ENCODE results near the gene TRABD.

Gene TRABD

GRCh38 chr22:50205781-50206569, 20.3 kb downstream of the TRABD start:
- no peak for DNase-seq

- no peak for DNase-seq
These were observed 20.9 kb downstream of the TRABD start for GRCh38 chr22:50206599-50206998.

GRCh38 chr22:50207383-50208140, 21.8 kb downstream of the TRABD start:
- DNase-seq, result no peak

GRCh38 chr22:50208430-50208938, 22.8 kb downstream of the TRABD start:
- no peak for DNase-seq

GRCh38 chr22:50208939-50209892, 23.5 kb downstream of the TRABD start:
- no peak for DNase-seq

DNA sequence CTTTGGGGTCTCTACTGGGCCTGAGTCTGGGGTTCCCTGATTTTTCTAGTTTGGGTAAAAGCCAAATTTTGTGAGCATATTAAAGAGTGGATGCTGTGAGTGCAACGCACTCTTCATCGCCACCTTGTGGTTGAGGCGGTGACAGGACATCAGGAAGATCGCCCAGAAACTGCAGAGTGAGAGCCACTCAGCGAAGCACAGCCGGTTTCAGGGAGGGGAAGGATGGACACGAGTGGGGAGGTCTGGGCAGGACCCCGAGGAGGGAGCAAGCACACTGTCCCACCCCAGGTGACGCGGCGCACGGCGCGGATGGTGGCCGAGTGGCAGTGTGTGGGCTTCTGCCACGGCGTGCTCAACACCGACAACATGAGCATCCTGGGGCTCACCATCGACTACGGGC, 24.2 kb downstream of the TRABD start:
- DNase-seq, result peak; percentile 17

DNA sequence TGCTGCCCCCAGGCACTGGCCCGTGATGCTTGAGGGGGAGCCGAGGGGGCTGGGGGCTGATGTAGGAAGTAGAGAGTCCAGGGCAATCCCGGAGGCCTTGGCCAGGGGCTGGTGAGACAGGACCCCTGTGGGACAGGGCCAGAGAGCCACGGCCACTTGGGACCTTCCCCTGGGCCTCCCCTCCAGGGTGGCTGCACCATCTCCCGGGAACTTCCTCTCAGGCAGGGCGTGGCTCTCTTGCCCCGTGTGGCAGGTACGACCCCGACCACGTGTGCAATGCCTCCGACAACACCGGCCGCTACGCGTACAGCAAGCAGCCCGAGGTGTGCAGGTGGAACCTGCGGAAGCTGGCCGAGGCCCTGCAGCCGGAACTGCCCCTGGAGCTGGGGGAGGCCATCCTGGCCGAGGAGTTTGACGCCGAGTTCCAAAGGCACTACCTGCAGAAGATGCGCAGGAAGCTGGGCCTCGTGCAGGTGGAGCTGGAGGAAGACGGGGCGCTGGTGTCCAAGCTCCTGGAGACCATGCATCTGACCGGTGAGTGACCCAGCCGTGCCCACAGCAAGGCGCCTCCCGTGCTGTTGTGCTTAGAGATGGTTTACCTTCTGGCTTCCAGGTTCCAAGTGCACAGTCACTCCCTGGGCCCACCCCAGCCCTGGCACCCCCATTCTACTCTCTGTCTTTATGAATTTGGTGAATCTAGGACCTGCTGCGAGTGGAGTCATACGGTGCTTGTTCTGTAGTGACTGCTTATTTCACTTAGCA, 24.8 kb downstream of the TRABD start:
- no peak for DNase-seq

DNA sequence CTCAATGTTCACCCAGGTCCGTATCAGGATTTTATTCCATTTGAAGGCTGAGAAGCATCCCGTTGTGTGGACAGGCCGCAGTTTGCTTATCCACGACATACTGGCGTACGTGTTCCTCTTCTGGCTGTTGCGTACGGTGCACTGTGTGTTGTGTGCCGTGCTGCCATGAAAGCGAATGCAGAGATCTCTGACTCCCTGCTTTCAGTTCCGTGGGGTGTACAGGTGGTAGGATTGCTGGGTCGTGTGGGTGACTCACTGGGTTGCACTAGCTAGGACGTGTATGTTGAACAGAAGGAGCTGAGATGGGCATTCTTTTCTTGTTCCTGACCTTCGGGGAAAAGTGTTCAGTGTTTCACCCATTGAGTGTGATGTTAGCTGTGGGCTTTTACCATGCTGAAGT, 25.4 kb downstream of the TRABD start:
- no peak for DNase-seq

DNA sequence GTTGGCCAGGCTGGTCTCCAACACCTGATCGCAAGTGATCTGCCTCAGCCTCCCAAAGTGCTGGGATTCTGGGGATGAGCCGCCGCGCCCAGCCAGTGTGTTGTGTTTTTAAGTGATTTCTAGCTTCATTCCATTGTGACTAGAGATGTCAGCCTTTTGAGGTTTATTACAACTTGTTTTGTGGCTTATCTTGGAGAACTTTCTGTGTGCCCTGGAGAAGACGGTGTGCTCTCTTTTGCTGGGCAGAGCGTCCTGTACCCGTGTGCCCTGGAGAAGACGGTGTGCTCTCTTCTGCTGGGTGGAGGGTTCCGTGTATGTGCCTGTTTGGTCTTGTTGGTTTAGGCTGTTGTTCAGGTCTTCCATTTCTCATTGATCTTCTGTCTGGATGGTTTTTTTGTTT, 27.6 kb downstream of the TRABD start:
- no peak for DNase-seq

DNA sequence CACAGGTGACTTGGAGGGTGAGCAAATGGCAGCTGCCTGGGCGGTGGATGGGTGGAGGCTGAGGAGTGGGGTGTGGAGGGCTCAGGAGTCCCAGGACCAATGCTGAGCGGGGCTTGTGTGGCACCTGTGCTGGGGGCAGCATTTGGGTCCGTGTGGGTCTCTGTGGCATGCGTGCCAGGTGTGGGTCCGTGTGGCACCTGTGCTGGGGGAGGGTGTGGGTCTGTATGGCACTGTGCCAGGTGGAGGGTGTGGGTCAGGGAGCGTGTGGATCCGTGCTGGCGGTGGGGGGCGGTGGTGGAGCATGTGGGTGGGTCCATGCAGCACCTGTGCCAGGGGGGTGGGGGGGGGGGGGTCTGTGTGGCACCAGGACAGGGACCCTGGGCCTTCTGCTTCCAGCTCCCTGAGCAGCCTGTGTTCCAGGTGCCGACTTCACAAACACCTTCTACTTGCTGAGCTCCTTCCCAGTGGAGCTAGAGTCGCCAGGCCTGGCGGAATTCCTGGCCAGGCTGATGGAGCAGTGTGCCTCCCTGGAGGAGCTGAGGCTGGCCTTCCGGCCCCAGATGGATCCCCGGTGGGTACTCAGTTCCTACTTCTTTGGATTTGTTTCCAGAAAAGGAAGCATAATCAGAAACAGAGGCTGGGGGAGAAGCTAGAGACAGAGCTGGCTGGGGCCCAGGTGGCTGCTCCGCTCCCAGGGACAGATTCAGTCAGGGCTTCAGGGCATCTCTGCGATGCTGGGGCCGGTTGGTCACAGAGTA, 29.8 kb downstream of the TRABD start:
- no peak for DNase-seq

DNA sequence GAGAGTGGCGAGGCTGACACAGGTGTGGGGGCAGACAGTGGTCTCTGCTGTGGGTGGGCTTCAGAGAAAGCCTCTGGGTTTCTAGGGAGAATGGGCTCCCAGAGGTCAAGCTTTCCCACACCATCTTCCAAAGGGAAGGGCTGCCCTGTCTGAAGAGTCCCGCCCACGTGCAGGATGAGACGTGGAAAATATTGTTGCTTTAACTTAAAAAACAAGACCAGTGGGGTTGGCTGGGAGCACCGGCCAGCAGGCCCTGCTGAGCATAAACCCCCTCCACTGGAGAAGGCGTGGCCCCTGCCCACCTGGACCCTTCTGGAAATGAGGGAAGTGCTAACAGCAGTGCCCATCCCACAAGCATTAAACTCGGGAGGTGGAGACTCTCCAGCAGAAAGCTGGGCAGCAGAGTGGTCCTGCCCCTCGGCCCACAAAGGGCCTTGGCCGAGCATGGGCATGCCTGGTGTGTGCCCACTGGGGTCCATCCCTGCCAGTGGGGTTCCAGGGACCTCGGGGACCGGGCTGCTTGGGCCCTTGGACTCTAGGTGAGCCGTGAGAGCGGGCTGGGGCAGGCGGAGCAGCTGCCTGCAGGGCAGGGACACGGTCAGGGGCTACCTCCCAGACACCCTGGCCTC, 30.5 kb downstream of the TRABD start:
- no peak for DNase-seq

- DNase-seq, result no peak
These were observed 31.2 kb downstream of the TRABD start for GRCh38 chr22:50216684-50217520.

DNA sequence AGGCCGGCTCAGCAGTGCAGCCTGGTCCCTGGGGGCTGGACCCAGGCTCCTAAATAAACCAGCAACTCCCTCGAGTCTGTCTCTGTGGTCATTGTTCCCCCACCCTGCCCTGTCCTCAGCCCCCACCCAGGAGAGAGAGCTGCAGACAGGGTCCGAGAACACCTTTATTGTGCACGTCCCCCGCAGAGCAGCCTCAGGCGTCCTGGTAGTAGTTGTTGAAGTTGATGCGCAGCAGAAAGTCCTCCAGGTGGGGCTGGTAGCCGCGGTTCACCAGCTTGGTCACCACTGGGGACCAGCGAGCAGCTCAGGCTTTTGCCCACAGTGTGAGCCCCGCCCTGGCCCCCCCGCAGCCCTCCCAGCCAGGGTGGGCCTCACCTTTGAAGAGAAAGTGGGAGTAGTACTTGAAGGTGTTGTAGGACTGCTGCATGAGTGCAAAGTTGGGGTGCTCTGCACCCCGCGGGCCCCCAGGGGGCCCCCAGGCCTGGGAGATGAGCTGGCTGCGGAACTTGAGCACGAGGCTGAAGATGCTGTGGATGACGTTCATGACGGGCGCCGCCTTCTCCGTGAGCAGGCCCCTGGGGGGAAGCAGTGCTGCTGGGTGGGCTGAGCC, 31.9 kb downstream of the TRABD start:
- no peak for DNase-seq

GRCh38 chr22:50218153-50218995, 32.7 kb downstream of the TRABD start:
- DNase-seq, result no peak

DNA sequence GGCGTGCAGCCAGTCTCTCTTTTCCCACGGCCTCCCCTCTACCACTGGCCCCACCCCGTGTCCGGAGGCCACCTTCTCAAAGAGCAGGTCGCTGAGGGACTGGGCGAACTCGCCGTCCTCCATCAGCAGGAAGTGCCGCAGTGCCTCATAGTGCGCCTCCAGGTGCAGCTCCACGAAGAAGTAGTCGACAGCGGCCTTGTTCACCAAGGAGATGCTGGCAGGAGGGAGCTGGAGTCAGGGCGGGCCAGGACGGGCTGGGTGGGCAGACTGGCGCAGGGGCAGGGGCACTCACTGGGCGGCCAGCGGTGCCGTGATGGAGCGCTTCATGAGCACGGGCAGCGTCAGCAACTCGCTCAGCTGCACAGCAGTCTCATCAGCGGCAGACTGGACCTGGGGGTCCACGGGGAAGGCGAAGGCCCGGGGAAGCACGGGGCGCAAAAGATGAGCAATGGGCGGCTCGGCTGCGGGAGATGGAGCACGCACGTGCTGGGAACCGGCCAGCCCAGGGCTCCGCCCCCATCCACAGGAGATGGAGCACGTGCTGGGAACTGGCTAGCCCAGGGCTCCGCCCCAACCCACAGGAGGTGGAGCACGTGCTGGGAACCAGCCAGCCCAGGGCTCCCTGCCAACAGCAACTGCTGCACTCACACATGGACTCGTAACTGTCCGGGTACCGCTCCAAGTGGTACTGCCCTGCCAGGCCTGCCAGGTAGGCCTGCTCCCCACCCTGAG, 33.4 kb downstream of the TRABD start:
- DNase-seq, result peak; percentile 67

DNA sequence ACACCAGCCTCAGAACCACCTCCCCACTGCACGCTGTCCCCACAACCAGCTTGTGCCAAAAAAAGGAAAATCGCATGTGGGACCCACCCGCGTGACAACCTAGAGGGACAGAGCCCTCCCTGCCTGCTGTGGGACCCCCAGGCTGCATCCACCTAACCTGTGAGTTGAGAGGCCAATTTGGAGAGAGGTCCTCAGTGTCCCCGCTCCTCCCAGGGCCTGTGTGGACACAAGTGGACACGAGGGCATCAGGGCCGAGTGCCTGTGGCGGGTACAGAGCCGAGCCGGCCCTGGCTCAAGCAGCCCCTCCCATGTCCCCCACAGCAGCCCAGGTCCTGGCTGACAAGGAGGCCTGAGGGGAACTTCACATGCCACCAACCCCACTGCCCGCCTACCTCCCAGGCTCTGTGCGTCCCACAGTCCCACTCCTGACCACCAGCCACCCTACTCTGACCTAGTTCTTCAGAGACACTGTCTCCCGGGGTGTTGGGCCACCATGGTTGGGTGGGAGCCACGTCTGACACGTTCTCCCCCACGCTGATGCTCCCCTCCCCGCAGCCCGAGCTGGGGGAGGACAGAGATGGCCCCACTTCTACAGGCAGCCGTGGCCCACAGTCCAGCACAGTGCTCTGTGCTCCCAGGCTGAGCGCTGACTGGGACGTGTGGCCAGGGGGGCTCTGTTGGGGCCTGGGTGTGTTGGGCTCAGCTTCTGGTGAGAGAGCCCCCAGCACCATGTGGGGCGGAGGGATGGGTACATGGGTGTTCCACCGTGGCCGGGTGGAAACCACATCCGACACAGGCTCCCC, 34.3 kb downstream of the TRABD start:
- no peak for DNase-seq
